SU-DHL-6 (cell line): Measurements from ENCODE around the gene SEMA5A.

Experiments used
- H2AFZ ChIP-seq: fragments of 200-600 bp; sonication (generic); 2 replicates; pipeline ENCODE4 v1.6.1; 2014; ENCODE audit warnings: low read depth, mild to moderate bottlenecking, moderate library complexity, mixed read lengths, antibody characterized with exemption, low read length; ENCODE audit not compliant: severe bottlenecking
- H3F3A ChIP-seq: fragments of 200-600 bp; shearing (Covaris generic); 2 replicates; pipeline ENCODE4 v1.6.0; 2016; ENCODE audit warnings: antibody characterized with exemption, mild to moderate bottlenecking; ENCODE audit not compliant: insufficient read depth
- H3K27ac ChIP-seq: fragments of 200-600 bp; sonication (generic); 2 replicates; pipeline ENCODE4 v1.5.1; 2016; ENCODE audit warnings: low read depth, mild to moderate bottlenecking, low read length, moderate library complexity, mixed read lengths
- H3K27me3 ChIP-seq: fragments of 200-600 bp; sonication (generic), shearing (Covaris generic); 2 replicates; pipeline ENCODE4 v1.6.0; 2014; ENCODE audit warnings: mild to moderate bottlenecking, low read length
- H3K36me3 ChIP-seq: fragments of 200-600 bp; sonication (generic); 2 replicates; pipeline ENCODE4 v1.6.1; 2014; ENCODE audit warnings: mild to moderate bottlenecking, low read length, mixed read lengths
- H3K4me2 ChIP-seq: fragments of 300-600, 200-600 bp; shearing (Covaris generic), sonication (generic); 2 replicates; pipeline ENCODE4 v1.6.0; 2014; ENCODE audit warnings: low read length, low read depth, mild to moderate bottlenecking; ENCODE audit not compliant: poor library complexity, severe bottlenecking
- H3K4me3 ChIP-seq: fragments of 200-600 bp; sonication (generic); 2 replicates; pipeline ENCODE4 v1.5.1; 2014; ENCODE audit warnings: antibody characterized with exemption, low read length, mild to moderate bottlenecking, mixed read lengths; ENCODE audit not compliant: insufficient read depth, poor library complexity, severe bottlenecking
- H3K79me2 ChIP-seq: fragments of 200-600 bp; sonication (generic); 2 replicates; pipeline ENCODE4 v1.6.1; 2014; ENCODE audit warnings: mild to moderate bottlenecking, low read length, moderate library complexity; ENCODE audit not compliant: insufficient read depth
- H3K9ac ChIP-seq: fragments of 200-600 bp; sonication (generic); 2 replicates; pipeline ENCODE4 v1.7.0; 2014; ENCODE audit warnings: mild to moderate bottlenecking, low read length
- H3K9me2 ChIP-seq: fragments of 200-600 bp; sonication (generic); replicated peaks from 2 replicates; pipeline ENCODE4 v1.6.1; 2014; ENCODE audit warnings: low read length; ENCODE audit not compliant: insufficient read depth
- H3K9me3 ChIP-seq: fragments of 200-600 bp; sonication (generic); 2 replicates; pipeline ENCODE4 v1.6.1; 2014; ENCODE audit warnings: low read length, mixed read lengths; ENCODE audit not compliant: insufficient read depth
- H4K20me1 ChIP-seq: fragments of 200-600 bp; sonication (generic); 2 replicates; pipeline ENCODE4 v1.6.1; 2014; ENCODE audit warnings: low read depth, mild to moderate bottlenecking, antibody characterized with exemption, low read length, moderate library complexity, mixed read lengths
- EZH2phosphoT487 ChIP-seq: fragments of 200-600 bp; sonication (generic), shearing (Covaris generic); conservative IDR thresholded peaks from 2 replicates; pipeline ENCODE4 v1.6.1; 2018; ENCODE audit warnings: mild to moderate bottlenecking, antibody characterized with exemption, low read length, moderate library complexity, mixed read lengths
- TF ChIP-seq, protein P1 (sequence below): fragments of 200-600 bp; sonication (generic); IDR thresholded peaks from one replicate; pipeline ENCODE4 v1.5.1; 2017; ENCODE audit warnings: antibody characterized with exemption, mild to moderate bottlenecking, low read length, moderate library complexity; ENCODE audit not compliant: insufficient read depth, poor library complexity, severe bottlenecking

The SEMA5A gene

DNA sequence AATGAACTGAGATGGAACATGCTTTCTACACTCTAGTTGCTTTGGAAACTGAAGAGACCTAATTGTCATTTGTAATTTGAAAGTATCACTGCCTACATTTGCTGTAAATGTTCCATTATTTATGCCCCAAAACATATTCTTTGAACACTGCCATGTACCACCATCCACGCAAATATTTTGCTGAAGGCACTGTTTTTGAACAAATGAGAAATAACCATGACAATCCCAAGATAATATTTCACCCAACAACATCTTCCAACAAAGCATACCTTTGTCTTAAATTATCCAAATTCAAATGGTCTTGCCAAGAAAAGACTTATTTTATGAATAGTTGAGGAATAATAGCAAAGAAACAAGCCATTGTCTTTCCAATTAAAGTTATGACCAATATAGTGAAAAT is 356.2 kb downstream of the SEMA5A start:
- H3K36me3 ChIP-seq, result no peaks in the 10 kb centered on the region
- H3K9ac ChIP-seq, result no peak overlapping the region
- no peak overlapping the region for H3K4me2 ChIP-seq
- H3F3A ChIP-seq, result no peaks in the 10 kb centered on the region
- H2AFZ ChIP-seq, result no peak overlapping the region
- H4K20me1 ChIP-seq, result no peaks in the 10 kb centered on the region
- H3K9me3 ChIP-seq, result no peaks in the 10 kb centered on the region
- H3K27ac ChIP-seq, result no peak overlapping the region
- H3K27me3 ChIP-seq, result no peaks in the 10 kb centered on the region
- H3K79me2 ChIP-seq, result no peaks in the 10 kb centered on the region
- no peaks in the 10 kb centered on the region for H3K9me2 ChIP-seq
- no peak overlapping the region for H3K4me3 ChIP-seq
- no peak for TF ChIP-seq EZH2phosphoT487
- TF ChIP-seq, protein P1, sequence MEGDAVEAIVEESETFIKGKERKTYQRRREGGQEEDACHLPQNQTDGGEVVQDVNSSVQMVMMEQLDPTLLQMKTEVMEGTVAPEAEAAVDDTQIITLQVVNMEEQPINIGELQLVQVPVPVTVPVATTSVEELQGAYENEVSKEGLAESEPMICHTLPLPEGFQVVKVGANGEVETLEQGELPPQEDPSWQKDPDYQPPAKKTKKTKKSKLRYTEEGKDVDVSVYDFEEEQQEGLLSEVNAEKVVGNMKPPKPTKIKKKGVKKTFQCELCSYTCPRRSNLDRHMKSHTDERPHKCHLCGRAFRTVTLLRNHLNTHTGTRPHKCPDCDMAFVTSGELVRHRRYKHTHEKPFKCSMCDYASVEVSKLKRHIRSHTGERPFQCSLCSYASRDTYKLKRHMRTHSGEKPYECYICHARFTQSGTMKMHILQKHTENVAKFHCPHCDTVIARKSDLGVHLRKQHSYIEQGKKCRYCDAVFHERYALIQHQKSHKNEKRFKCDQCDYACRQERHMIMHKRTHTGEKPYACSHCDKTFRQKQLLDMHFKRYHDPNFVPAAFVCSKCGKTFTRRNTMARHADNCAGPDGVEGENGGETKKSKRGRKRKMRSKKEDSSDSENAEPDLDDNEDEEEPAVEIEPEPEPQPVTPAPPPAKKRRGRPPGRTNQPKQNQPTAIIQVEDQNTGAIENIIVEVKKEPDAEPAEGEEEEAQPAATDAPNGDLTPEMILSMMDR, result no peak

DNA sequence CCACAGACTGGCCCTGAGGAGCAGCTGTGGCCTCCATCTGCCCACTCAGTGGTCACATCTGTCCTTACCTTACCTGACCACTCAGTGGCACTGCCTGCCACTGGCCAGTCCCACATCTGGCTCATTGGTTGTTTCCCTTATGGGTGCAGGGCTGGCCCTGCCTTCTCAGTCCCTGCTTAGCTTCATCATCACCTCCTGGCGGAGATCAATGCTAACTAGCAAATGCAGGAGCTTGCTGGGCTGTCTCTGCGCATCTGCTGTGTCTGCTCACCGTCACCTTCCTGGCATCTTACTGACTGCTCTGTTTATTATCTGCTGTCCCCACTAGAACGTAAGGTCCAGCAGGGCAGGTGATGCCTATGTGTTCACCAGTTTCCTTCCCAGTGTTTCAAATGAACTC is 356.9 kb downstream of the SEMA5A start:
- Histone ChIP-seq H3K9ac (no peak overlapping the region), H3K9me3 (no peaks in the 10 kb centered on the region), H4K20me1 (no peaks in the 10 kb centered on the region), H2AFZ (no peak overlapping the region), H3K4me2 (no peak overlapping the region), H3K9me2 (no peaks in the 10 kb centered on the region), H3K27me3 (no peaks in the 10 kb centered on the region), H3K36me3 (no peaks in the 10 kb centered on the region), H3K79me2 (no peaks in the 10 kb centered on the region), H3F3A (no peaks in the 10 kb centered on the region), H3K4me3 (no peak overlapping the region), H3K27ac (no peak overlapping the region)
- TF ChIP-seq, protein P1, result no peak
- TF ChIP-seq EZH2phosphoT487, result no peak

DNA sequence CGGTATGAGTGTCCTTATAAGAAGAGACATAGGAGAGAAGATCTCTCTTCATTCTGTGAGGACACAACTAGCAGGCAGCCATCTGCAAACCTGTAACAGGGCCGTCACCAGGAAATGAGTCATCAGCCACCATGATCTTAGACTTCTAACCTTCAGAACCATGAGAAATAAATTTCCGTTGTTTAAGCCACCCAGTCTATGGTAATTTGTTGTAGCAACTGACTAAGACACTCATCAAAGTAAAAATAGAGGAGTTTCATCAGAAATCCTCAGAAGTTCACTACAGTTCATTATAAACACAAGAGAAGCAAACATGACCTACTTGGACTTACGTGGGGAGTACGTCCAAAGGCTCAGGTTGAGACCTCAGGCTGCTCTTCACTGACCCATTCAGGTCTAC is 357.7 kb downstream of the SEMA5A start:
- no peak overlapping the region for H3K9ac ChIP-seq
- H3K27ac ChIP-seq, result no peak overlapping the region
- H3F3A ChIP-seq, result no peaks in the 10 kb centered on the region
- H3K4me2 ChIP-seq, result no peak overlapping the region
- H4K20me1 ChIP-seq, result no peaks in the 10 kb centered on the region
- no peak overlapping the region for H3K4me3 ChIP-seq
- H3K79me2 ChIP-seq, result no peaks in the 10 kb centered on the region
- H3K36me3 ChIP-seq, result no peaks in the 10 kb centered on the region
- no peaks in the 10 kb centered on the region for H3K27me3 ChIP-seq
- TF ChIP-seq, protein P1, result no peak
- no peak for TF ChIP-seq EZH2phosphoT487
- no peaks in the 10 kb centered on the region for H3K9me3 ChIP-seq
- no peak overlapping the region for H2AFZ ChIP-seq
- H3K9me2 ChIP-seq, result no peaks in the 10 kb centered on the region

DNA sequence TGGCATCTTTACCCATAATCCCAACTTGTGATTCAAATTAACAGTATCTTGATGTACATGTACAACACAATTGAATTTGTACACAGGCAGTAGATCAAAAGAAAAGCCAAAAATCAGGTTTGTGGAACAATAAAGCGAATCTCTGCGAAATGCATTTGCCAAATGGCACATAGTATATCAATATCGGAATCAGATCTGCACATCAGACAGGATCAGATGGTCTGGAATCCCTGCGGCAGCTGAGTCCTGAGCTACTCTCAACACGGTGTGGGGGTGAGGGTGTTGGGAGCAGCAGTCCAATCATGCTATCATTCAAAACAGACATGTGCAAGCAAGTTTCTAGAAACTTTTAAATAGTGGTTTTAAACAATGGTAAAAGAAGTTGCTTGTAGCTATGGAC is 358.3 kb downstream of the SEMA5A start:
- H3K27me3 ChIP-seq, result no peaks in the 10 kb centered on the region
- H3K27ac ChIP-seq, result no peak overlapping the region
- H3K9ac ChIP-seq, result no peak overlapping the region
- no peak overlapping the region for H3K4me3 ChIP-seq
- H3K9me2 ChIP-seq, result no peaks in the 10 kb centered on the region
- H3K9me3 ChIP-seq, result no peaks in the 10 kb centered on the region
- TF ChIP-seq, protein P1, result no peak
- TF ChIP-seq EZH2phosphoT487, result no peak
- H2AFZ ChIP-seq, result no peak overlapping the region
- H3K36me3 ChIP-seq, result no peaks in the 10 kb centered on the region
- H4K20me1 ChIP-seq, result no peaks in the 10 kb centered on the region
- no peaks in the 10 kb centered on the region for H3K79me2 ChIP-seq
- H3K4me2 ChIP-seq, result no peak overlapping the region
- H3F3A ChIP-seq, result no peaks in the 10 kb centered on the region
